ENCODE data around the gene XRN2.
"Not testable (repeated sequence)": the region's sequence is repeated elsewhere in the genome, so short reads cannot be mapped to it uniquely, and the experiment has no call there.

Gene XRN2

DNA sequence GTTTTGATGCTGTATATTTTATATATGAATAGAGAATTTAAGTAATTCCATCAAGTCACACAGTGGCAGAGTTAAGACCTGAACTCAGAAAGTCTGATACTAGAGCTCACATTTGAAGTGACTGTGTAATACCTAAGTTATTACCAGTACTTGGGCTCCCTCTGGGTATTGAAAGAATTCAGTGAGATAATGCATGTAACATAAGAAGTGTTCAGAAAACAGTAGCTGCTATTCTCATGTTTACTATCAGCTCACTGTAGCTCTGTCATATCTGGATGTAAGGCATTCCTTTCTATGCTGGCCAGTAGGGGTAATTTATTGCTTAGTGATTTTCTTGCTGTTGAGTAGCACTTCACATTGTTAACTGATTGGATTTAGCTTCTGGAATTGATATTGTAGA is 49.6 kb downstream of the XRN2 start:
- no peak for DNase-seq

- no peak for DNase-seq
Observed at GRCh38 chr20:21353236-21353635, 50.1 kb downstream of the XRN2 start.

- no peak for DNase-seq
Observed at GRCh38 chr20:21355981-21356380, 52.9 kb downstream of the XRN2 start.

- no peak for DNase-seq
Observed at GRCh38 chr20:21356386-21356785, 53.3 kb downstream of the XRN2 start.

DNA sequence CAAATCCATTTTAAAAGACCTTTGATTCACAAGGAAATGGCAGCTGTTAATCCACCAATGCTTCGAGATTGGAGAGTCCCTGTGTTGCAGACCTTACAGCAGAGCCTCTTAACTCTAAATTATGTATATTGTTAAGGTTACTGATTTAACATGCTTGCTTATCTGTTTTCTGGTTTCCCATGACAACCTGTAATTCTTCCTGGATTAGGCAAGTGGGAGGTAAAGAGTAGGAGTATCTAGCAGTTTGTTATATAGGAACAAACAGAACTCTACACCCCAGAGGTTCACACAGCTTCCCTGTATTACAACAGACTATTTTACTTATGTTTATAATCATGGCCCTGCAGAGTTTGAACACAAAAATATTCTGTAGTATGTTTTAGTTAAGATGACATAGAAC is 54.7 kb downstream of the XRN2 start:
- DNase-seq: no peak

DNA sequence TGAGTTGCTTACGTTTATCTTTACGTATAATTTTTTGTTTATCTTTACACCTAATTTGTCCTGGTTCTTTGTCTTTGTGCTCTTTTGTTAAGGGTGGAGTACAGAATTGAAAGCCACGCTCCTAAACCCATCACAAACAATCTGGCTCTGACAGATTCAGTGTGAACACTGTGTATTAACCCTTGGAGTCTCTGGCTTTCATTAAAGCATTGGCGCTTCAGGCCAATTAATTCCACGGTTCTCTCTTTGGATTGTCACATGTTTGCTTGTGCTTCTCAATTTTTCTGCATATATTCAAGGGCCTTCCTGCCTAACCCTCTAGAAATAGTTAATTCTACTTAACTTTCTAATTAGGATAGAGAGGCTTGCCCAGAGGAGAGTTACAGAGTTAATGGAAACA is 55.6 kb downstream of the XRN2 start:
- no peak for DNase-seq

- DNase-seq: no peak
Observed at GRCh38 chr20:21360705-21361104, 57.6 kb downstream of the XRN2 start.

GRCh38 chr20:21361266-21361665 is 58.1 kb downstream of the XRN2 start:
- no peak for DNase-seq

DNA sequence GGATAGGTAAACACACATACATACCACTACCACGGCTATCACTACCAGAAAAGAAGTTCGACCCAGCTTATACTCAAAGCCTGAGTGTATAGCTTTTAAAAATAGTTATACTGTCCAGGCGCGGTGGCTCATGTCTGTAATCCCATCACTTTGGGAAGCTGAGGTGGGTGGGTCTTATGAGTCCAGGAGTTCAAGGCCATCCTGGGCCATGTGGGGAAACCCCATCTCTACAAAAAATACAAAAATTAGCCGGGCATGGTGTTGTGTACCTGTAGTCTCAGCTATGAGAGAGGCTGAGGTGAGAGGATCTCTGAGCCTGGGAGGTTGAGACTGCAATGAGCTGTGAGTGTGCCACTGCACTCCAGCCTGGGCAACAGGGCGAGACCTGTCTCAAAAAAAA is 61.3 kb downstream of the XRN2 start:
- DNase-seq: no peak

DNA sequence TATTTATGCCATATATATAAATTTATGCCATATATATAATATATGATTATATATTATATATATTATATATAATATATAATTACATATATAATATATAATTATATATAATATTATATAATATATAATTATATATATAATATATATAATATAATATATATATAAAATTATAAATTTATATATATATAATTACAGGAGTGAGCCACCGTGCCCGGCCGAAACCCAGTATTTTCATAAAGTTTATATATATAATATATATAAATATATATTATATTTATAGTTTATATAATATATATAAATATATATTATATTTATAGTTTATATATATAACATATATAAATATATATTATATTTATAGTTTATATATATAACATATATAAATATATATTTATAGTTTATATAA is 62.6 kb downstream of the XRN2 start:
- DNase-seq: no peak

GRCh38 chr20:21366273-21366672 is 63.1 kb downstream of the XRN2 start:
- DNase-seq: not testable (repeated sequence)

GRCh38 chr20:21368791-21369190 is 65.7 kb downstream of the XRN2 start:
- no peak for DNase-seq

DNA sequence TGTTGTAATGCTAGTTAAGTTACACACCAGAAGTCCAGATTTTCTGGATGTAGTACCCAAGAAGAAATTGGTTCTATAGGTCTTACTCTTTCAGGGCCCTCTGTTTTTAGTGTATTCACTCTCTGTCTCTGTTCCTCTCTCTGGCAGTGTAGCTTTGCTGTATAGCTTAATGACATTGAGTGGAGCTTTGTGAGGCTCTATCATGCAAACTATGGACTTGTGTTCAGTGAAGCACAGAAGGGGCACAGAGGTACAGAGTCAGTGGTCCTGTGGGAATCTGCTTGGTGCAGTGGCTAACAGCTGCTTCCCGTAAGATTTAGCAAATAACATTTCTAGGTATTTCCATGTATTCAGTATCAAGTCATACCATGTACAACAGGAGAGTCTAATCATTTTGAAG is 68.1 kb downstream of the XRN2 start:
- no peak for DNase-seq

DNA sequence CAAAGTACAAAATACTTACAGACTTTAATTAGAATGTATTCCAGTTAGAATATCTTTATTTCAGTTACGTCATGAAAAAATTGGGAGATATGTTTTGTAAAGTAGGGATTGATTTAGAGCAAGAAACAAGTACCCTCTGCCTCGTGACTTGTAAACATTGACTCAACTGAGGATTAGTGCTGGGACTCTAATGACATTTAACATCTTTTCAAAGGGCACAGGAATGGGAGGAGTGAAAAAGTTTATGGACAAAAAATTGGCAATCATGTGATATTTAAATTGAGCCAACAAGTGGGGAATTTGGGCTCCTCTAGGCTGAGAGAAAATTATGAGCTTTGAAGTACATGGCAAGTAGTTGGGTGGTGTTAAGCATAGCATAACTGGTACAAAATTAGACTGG is 68.9 kb downstream of the XRN2 start:
- DNase-seq: no peak

- no peak for DNase-seq
Observed at GRCh38 chr20:21373436-21373835, 70.3 kb downstream of the XRN2 start.

DNA sequence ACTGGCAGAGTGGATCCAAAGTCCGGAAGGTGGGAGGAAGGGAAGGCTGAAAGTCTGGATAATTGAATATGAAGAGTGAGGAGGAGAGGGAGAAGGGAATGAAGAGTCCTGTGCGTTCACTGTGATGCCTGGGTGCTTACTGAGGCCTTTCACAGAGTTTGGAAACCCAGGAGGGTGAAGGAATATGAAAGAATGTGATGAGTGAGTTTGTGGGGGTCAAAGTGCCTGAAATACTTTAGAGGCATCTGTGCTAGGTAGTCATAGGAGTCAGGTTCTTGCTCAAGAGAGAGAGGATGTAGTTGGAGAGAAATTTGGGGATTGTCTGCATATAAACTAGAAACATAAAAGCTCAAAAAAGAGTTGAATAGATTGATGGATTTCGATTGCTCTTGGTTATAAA is 73.5 kb downstream of the XRN2 start:
- no peak for DNase-seq

GRCh38 chr20:21377701-21378100 is 74.6 kb downstream of the XRN2 start:
- DNase-seq: no peak

DNA sequence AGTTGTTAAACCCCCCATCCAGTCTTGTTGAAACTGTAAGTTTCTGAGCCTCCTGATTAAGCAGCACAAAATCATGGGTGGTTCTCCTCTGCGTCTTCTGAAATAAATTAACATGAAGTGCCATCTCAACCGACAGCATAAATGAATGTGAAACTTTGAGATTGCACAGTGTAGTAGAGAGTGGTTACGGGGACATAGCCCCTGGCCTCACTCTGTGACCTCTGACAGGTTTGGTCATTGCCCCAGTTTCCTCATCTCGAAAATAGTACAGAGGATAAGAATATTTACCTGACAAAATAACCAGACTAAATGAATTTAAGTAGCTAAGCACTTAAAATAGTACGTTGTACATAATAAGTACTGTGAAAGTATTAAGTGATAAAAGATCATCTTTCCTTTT is 75.1 kb downstream of the XRN2 start:
- no peak for DNase-seq

DNA sequence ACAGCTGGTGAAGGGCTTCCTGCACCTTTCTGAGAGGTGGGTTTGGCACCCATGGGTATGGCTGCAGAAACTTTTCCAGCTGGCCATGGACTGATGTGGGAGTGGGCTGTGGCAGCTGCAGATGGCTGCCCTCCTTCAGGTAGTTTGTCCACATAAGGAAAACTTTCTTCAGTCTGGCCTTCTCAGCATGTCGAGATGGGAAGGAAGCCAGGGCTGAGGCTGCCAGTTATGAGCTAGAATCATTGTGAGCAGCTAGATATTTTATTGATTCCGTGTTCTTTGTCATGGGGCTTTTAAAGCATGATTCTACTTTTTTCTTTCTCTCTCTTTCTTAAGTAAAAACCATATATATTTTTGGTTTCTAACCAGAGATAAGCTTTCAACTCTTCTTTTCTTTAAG is 77.6 kb downstream of the XRN2 start:
- DNase-seq: no peak

DNA sequence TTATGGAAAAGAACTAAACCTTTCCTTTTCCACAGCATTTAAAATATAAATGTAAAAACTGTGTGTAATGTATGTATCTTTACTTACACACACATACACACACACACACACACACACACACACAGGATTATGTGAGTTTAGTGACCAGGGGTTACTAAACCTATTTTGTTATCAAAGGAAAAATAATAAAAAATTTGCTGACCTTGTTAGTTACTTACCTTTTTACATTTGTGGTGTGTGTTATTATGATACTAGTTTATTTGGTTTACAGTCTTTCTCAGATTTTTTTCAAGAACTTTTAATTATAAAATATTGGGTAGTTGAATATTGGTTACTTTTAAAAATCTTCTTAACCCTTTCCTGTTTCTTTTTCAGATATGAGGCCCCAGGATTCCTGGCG is 78.5 kb downstream of the XRN2 start:
- no peak for DNase-seq

DNA sequence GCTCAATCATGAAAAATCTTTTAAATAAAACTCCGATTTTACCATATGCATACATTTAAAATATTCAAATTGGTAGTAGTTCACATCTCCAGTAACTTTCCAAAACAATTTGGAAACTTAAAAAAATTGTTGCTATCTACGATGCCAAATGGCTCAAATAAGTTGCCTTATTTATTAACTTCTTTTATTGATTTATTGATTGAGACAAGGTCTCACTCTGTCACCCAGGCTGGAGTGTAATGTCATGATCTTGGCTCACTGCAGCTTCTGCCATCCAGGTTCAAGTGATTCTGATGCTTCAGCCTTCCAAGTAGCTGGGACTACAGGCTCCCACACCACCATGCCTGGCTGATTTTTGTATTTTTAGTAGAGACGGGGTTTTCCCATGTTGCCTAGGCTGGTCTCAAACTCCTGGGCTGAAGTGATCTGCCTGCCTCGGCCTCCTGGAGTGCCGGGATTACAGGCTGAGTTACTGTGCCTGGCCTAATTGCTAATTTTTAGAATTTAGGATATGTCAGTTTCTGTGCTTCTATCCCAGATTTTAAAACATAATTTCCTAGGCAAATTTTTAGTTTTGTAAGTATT is 81.3 kb downstream of the XRN2 start:
- no peak for DNase-seq

DNA sequence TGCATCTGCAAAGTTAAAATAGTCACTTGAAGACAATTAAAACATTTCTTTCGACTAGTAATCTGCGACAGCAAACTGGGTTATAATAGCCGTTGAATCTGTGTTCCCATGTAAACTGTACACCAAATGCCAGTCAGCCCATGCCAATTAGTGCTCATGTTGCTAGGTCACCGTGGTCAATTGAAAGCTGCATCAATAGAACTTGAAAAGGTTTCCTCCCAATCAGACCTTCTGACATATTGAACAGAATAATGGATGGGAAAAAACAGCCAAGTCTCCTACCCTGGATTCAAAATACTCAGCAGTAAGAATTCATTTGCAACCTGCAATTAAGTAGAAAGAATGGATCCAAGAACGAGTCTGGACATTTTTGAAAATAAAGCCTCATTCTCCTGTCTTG is 83.0 kb downstream of the XRN2 start:
- no peak for DNase-seq

DNA sequence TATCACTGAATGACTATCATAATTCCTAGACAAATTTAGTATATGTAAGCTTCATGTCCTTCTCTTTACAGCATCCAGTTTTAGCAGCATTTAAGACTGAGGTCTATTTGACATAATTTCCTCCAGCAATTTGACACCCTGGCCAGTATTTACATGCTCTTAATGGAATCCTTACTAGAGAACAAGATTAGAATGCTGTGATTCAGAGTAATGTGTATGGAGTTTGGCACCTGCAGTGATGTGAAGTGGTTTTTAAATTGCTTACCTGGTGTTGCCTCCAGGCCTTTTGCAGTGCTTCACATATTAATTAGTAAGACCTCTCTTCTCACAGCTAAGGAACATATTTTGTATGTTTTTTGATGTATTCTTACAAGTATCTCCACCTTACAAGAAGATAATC is 84.4 kb downstream of the XRN2 start:
- no peak for DNase-seq

DNA sequence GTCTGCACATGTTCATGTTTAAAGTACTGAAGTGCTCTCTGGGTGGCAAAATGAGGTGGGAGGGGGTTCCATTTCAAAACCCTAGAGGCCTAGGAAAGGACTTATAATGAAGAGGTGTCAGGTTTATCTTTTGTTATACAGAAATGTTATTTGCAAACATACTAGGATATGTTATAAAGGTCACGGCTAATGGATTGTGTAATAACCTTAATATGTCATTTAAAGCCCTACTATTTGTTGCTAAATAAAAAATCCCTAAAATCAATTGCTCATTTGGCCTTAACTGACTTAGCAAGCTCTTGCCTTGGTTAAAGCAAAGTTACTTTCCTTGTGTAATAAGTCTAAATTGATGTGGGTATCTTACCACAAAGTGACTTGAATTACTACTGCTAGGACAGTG is 85.4 kb downstream of the XRN2 start:
- DNase-seq: no peak

- no peak for DNase-seq
Observed at GRCh38 chr20:21389368-21389767, 86.2 kb downstream of the XRN2 start.

DNA sequence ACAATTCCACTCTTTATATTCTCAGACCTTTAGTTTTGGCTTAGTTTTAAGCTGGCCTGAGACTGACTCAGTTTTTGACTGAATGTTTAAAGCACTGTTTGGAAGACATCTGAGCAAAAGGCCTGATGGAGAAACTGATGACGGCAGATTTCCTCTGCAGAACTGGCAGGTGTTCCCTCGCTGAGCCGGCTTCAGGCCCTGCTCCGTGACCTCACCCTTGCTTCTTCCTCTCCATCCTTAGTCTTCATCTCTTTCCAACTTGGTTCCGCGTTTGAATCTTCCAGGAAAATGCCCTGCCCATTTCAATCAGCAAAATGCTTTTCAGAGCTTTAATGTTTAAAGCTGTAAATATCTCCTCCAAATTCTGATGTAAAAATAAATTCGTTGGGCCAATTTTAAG is 87.6 kb downstream of the XRN2 start:
- DNase-seq: peak; percentile 15
